Measurements from ENCODE around the gene IQGAP2.
"Not testable (repeated sequence)": the region's sequence is repeated elsewhere in the genome, so short reads cannot be mapped to it uniquely, and the experiment has no call there.

IQGAP2 gene

DNA sequence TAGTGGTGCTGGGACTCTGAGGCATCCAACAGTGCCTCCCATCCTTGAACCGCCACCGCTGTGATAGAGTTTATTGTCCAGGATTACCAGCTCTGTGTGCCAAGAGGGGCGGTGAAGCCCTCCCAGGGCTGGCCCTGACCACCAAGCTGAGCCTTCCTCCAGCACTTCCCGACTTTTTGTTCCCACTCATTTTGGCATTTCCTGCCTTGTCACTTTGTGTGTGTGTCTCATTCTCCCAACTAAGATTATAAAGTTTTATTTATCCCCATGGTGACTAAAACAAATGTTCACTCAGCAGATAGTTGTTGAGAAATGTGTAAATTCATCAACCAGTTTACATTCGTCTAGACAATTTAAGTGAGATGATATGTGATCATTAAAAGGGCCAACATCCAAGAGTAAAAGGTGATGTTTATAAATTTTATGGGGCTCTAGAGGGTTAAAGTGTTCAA is 315.3 kb downstream of the IQGAP2 start:
- no peak for DNase-seq (ENCODE audit: low spot score)

DNA sequence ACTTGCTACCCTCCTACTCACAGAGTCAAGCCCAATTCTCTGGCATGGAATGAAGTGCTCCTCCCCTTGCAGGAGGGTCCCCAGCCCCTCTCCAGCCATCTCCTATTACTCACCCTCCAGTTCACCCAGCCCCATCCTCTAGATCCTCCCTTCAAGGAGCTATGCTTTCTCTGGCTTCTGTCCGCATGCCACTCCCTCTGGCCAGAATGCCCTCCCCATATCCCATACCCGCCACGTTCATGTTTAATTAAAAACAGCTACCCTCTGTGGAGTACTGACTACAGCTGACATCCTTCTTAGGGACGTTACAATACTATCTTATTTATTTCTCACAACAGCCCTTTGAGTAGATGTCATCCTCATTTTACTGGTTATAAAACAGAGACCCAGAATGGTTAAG is 315.8 kb downstream of the IQGAP2 start:
- DNase-seq (ENCODE audit: low spot score) = no peak

DNA sequence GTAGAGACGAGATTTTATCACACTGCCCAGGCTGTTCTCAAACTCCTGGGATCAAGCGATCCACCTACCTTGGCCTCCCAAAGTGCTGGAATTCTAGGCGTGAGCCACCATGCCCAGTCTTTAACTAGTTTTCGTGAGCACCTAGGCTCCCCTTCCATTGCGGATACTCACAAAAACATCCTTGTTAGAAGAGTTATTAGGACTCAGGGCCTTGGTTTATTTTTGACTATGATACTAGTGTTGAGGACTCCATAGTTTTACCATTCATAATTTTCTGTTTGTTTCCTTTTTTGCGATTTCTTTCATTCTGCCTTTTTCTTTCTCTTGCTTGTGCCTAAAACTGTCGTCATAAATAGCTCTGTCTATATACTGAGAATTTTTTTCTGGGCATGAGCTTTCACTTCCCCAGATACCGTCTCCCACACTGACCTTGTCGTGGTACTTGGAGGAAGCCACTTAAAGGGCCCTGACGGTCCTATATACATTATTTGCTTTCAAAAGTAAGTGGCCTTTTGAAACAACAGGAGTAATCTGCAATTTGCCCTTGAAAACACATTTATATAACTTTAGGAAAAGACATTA is 318.0 kb downstream of the IQGAP2 start:
- DNase-seq (ENCODE audit: low spot score) = no peak

DNA sequence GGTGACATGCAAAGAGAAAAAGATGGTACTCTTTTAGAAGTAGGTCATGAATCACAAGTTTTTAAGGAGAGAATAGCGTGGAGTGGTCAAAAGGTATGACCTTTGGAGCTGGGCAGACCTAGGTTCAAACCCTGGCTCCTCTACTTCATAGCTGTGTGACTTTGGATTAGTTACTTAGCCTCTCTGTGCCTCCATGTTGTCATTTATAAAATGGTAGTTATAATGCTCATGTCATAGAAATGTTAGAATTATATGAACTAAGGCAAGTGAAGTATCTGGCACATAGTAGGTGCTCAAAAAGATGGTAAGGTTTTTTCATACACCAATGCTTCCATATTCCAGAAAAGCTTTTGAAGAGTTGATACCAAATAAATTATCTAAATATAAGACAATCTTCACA is 320.2 kb downstream of the IQGAP2 start:
- DNase-seq (ENCODE audit: low spot score) = no peak

DNA sequence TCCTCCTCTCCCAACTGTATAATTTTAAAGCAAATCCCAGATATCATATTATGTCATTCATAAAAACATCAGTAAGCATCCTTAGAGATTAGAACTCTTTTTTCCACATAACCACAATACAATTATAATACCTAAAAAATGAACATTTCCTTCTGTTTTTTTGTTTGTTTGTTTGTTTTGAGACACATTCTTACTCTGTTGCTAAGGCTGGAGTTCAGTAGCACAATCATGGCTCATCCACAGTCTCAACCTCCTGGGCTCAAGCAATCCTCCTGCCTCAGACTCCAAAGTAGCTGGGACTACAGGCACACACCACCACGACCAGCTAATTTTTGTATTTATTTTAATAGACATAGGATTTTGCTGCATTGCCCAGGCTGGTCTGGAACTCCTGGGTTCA is 320.8 kb downstream of the IQGAP2 start:
- DNase-seq (ENCODE audit: low spot score) = no peak

DNA sequence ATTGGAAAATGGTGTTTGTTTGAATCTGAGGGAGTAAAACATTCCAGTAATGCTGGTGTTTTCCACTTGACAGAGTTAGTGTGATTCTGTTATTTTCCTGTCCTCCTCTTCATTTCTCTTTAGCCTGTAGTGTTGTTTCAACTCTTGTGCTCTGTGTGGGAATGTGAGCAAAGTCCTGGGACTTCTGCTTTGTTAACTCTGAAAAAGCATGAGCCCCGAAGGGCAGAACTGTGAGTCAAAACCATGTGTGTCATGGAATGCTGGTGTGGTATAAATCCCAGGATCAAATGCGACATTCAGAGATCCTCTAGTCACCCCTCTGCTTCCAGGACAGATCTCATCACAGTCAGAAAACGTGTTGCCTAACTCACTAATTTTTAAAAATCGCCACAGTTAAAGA is 321.8 kb downstream of the IQGAP2 start:
- DNase-seq (ENCODE audit: low spot score) = no peak

DNA sequence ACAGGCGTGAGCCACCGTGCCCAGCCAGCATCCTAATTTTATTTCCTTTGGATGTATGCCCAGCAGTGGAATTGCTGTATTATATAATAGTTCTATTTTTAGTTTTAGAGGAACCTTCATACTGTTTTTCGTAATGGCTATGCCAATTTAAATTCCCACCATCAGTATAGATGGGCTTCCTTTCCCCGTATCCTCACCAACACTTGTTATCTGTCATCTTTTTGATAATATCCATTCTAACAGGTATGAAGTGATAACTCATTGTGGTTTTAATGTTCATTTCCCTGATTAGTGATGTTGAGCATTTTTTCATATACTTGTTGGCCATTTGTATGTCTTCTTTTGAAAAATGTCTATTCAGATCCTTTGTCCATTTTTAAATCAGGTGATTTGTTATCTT is 325.9 kb downstream of the IQGAP2 start:
- DNase-seq (ENCODE audit: low spot score) = no peak

DNA sequence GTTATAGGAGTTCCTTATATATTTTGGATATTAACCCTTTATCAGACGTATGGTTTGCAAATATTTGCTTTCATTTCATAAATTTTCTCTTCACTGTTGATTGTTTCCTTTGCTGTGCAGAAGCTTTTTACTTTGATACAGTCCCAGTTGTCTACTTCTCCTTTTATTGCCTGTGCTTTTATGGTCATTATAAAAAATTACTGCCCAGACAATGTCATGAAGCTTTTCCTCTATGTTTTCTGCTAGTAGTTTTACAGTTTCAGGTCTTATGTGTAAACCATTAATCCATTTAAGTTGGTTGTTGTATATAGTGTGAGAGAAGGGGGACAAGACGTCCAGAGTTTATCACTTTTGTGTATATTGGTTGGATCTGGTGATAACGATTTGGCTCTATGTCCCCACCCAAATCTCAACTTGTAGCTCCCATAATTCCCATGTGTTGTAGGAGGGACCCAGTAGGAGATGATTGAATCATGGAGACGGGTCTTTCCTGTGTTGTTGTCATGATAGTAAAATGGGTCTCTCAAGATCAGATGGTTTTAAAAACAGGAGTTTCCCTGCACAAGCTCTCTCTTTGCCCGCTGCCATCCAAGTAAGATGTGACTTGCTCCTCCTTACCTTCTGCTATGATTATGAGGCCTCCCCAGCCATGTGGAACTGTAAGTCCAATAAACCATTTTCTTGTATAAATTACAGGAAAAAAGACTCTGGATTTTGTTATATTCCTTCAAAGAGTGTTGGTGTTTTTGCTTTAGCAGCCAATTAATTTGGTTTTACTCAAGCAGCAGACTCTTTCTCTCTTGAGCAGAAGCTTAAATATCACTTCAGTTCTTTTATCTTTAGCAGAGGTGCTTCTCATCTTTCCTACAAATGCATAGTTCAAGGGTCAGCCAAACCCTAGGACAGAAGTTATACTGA is 326.5 kb downstream of the IQGAP2 start:
- no peak for DNase-seq (ENCODE audit: low spot score)

DNA sequence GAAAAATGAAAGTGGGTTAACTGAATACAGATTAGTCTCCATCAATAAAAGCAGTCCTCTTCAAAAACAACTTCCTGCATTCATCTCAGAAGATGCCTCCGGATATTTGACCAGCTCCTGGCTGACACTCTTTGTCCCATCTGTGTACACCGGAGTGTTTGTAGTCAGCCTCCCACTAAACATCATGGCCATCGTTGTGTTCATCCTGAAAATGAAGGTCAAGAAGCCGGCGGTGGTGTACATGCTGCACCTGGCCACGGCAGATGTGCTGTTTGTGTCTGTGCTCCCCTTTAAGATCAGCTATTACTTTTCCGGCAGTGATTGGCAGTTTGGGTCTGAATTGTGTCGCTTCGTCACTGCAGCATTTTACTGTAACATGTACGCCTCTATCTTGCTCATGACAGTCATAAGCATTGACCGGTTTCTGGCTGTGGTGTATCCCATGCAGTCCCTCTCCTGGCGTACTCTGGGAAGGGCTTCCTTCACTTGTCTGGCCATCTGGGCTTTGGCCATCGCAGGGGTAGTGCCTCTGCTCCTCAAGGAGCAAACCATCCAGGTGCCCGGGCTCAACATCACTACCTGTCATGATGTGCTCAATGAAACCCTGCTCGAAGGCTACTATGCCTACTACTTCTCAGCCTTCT is 329.4 kb downstream of the IQGAP2 start:
- DNase-seq (ENCODE audit: low spot score) = no peak

DNA sequence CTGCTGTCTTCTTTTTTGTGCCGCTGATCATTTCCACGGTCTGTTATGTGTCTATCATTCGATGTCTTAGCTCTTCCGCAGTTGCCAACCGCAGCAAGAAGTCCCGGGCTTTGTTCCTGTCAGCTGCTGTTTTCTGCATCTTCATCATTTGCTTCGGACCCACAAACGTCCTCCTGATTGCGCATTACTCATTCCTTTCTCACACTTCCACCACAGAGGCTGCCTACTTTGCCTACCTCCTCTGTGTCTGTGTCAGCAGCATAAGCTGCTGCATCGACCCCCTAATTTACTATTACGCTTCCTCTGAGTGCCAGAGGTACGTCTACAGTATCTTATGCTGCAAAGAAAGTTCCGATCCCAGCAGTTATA is 329.9 kb downstream of the IQGAP2 start:
- no peak for DNase-seq (ENCODE audit: low spot score)

DNA sequence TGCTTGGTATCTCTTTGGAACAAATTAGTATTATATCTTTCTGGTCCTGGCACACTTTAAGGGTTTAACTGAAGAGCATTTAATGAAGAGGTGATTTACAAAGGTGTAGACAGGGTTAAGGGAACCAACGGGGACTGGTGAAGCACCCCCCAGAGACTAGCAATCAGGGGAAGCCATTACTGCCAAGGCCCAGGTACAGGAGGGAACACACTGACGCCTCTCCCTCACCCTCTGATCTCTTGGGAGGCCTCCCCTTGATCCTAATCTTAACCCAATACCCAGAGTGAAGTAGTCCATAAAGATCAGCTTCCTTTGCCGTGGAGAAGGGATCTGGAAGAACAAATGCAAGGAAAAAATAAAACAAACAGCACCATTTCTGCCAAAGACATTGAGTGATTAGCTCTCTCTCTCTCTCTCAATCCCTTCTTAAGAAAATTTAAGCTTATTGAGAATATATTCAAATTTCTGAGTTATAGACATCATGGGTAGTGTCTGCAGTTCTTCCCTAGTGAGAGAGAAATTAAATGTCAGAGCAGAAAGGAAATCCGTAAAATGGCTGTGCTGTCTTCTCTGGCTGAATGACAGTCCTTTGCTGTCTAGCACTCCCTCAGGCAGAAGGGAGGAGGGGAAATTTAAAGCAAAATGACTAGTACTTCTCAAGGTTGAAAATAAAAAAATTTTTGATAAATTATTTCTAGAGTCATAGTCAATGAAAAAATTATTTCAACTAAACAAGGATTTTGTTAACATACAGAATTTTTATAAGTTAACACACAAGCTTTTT is 332.9 kb downstream of the IQGAP2 start:
- DNase-seq (ENCODE audit: low spot score) = no peak

DNA sequence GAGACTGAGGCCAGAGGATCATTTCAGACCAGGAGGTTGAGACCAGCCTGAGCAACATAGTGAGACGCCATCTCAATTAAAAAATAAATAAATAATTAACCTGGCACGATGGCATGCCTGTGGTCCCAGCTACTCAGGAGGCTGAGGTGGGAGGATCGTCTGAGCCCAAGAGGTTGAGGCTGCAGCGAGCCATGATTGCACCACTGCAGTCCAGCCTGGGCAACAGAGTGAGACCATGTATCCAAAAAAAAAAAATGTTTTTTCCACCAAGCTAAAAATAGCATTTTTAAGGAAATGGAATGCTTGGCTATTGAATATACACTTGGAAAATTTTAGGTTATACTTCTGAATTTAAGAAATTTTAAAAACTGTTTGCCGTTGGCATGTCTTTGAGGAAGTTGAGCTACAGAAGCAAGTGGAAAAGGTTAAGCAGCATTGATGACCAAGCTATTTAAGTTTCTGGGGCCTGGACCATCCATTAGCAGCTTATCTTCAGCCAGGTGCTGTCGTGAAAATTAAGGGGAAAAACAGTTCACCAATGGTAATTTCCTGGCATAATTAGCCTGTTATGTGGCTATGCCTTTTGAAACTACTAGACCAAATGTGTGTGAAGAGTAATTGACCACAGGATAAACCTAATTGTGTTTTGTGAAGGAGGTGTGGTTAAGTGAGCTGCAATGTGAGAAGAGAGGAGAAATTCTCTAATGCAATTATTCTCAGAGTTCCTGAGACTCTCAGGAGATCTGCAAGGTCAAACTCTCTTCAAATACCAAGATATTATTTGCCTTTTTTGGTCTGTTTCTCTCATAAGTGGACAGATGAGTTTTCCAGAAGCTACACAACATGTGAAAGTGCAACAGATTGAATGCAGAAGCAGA is 333.8 kb downstream of the IQGAP2 start:
- DNase-seq (ENCODE audit: low spot score) = no peak

DNA sequence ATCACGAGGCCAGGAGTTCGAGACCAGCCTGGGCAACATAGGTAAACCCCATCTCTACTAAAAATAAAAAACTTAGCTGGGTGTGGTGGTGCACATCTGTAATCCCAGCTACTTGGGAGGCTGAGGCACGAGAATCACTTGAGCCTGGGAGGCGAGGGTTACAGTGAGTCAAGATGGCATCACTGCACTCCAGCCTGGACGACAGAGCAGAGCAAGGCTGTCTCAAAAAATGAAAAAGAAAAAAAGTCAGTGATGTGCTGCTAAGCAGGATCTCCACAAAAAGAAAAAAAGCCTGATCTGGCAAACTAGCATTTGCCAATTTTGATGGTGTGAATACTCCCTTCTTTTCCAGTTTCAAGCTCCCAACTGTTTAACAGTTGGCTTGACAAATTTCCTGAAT is 334.8 kb downstream of the IQGAP2 start:
- DNase-seq (ENCODE audit: low spot score) = no peak

DNA sequence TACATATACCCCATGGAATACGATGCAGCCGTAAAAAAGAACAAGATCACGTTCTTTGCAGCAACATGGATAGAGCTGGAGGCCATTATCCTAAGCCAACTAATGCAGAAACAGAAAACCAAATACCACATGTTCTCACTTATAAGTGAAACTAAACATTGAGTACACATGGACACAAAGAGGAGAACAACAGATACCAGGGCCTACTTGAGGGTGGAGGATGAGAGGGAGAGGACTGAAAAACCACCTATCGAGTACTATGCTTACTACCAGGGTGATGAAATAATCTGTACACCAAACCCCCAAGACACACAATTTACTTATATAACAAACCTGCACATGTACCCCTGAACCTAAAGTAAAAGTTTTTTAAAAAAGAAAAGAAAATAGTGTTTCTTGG is 338.4 kb downstream of the IQGAP2 start:
- DNase-seq (ENCODE audit: low spot score) = not testable (repeated sequence)

DNA sequence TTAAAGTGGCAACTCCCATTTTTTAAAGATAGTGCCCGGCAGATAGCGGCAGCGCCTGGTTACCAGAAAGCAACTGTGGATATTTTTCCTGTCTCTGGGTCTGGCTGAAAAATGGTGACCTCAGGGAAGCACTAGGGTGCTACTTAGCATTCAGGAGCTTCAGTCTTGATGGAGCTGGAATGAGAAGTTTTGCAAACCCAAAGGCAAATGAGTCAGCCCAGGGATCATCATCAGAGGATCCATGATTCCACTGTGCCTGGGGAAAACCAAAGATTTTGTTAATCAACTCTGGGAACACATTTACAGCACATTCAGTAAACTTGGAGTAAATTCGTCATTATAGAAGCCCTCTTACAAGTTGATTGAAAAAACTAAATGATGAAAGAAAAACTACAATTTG is 339.5 kb downstream of the IQGAP2 start:
- no peak for DNase-seq (ENCODE audit: low spot score)

DNA sequence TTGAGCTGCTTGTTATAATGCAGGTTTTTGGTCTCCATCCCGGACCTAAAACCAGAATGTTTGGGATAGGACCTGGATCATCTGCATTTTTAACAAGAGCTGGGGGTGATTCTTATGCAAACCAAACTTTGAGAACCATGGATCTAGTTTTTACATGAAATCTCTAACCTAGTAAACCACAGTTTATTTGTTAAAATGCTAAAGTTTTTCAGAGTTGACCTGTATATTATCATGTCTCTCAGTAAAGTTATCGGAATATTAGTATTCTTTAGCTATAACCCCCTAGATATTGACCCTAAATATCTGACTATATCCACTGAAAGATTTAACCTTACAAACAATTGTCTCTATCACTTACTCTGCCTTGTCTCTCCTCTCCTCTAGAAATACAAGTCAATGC is 341.5 kb downstream of the IQGAP2 start:
- no peak for DNase-seq (ENCODE audit: low spot score)

DNA sequence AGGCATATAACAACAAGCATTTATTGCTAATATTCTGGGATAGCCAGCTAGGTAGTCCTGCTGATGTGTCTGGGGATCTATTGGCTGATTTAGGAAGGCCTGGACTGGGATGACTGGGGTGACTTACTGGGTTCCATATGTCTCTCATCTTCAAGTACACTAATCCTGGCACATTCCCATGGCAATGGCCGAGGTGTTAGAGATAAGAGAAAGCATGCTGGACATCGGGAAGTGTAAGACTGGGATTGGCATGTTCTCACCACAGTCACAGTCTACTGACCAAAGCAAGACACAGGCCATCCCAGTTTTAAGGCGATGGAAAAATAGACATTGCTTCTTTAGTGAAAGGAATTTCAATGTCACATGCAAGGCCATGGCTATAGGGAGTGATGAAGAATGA is 342.6 kb downstream of the IQGAP2 start:
- DNase-seq (ENCODE audit: low spot score) = no peak

DNA sequence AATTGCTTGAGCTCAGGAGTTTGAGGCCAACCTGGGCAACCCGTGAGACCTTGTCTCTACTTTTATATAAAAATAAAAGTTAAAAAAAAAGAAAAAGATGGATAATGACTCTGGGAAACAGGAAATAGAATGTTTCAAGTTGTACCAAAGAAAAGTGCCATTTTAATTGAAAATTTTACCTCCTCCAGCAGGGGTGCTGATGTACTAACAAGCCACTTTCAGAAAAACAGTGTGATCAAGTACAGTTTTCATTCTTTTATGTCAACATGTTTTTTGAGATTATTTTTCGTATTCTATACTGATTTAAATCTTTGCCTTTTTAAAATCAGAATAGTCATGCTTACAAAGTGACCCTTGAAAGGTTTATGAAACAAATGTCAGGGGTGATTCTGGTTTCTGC is 343.6 kb downstream of the IQGAP2 start:
- no peak for DNase-seq (ENCODE audit: low spot score)

DNA sequence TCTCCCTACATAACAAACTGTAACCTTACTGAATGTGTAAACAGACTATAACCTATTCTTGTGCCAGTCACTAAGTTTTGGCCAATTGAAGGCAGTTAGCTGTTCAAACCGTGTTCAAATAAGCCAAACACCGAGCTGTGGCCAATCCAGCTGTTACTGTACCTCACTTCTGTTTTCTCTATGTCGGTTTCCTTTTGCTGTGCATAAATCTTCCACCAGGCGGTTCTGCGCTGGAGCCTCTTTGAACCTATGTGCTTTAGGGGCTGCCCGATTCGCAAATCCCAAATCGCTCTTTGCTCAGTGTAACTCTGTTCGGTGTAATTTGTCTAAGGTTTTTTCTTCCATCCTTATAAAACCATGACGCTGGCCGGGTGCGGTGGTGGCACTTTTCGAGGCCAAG is 344.6 kb downstream of the IQGAP2 start:
- DNase-seq (ENCODE audit: low spot score) = no peak

DNA sequence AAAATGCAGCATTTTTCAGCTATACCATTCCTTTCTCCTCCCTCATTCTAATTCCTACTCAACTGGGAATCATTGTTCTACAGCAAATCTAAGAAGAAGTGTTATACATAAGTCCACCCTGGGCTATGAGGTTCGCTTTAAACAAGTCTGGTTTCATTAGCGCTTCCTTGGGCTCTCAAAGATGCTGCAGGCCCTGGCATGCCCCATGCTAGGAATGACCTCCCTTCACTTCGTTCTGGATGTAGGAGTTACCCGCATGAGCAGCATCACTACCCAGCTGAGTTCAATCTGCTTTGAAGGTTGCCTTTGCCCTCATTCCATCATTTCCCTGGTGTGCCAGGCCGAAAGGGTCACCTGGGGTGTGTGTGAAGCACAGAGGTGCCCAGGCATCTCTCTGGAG is 348.2 kb downstream of the IQGAP2 start:
- DNase-seq (ENCODE audit: low spot score) = no peak

DNA sequence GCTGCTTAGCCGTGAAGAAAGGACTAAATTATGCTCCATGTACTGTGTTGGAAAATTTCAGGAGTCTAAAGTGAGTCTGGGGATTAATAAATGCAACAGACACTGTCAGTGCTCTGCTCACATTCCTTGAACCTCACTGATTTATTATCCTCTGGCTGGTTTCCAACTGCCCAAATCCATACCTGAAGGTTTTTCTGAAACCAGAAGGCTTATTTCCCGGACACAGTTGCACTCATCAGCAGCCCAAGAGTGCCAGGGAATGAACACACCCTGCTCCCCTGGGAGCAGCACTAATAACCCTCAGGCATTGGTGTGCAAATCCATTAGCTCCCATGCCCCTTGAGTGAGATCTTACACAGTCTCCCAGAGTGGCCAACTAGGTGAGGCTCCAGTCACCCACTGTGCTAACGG is 351.6 kb downstream of the IQGAP2 start:
- DNase-seq (ENCODE audit: low spot score) = no peak

Data from left forelimb (tissue), 1 donor.